OCI-LY7 (cell line): Measurements from ENCODE around the gene FKBP1B. TPM values are rescaled to one million over a fixed set of nuclear protein-coding genes. Genes with fewer than 3 reads are reported as not detected.

Experiments
- BruUV-seq: library from RNA; stranded (reverse); fragments of 400-500 nt; replicated peaks from 2 replicates; lab custom pipeline; 2021; lab: Mats Ljungman, UMichigan
- CTCF ChIA-PET: fragments of 300-600 bp; sonication (Branson Sonifier 250); formaldehyde crosslinking; loops from one replicate; lab custom pipeline; 2022; ENCODE audit warnings: antibody characterized with exemption; ENCODE audit not compliant: unreplicated experiment; lab: Charles Lee
- POLR2A ChIA-PET: fragments of 300-600 bp; sonication (Branson Sonifier 250); formaldehyde crosslinking; loops from one replicate; lab custom pipeline; 2022; ENCODE audit warnings: antibody characterized with exemption; lab: Charles Lee
- DNase-seq: peaks from one replicate; pipeline ENCODE4 v3.0.0-alpha.2; 2015; ENCODE audit warnings: low spot score
- H2AFZ ChIP-seq: fragments of 200-600 bp; sonication (generic), shearing (Covaris generic); 2 replicates; pipeline ENCODE4 v1.6.1; 2014; ENCODE audit warnings: mild to moderate bottlenecking, antibody characterized with exemption, low read length, moderate library complexity
- H3K27ac ChIP-seq: fragments of 200-600 bp; sonication (generic); 2 replicates; pipeline ENCODE4 v1.5.1; 2014; ENCODE audit warnings: mixed run types, low read depth, mild to moderate bottlenecking, moderate library complexity, low read length, inconsistent platforms; ENCODE audit not compliant: poor library complexity, severe bottlenecking
- H3K36me3 ChIP-seq: fragments of 200-600 bp; sonication (generic); 2 replicates; pipeline ENCODE4 v1.6.1; 2014; ENCODE audit warnings: mild to moderate bottlenecking, antibody characterized with exemption, low read length, moderate library complexity, mixed read lengths; ENCODE audit not compliant: insufficient read depth
- H3K4me1 ChIP-seq: fragments of 200-600 bp; sonication (generic); 2 replicates; pipeline ENCODE4 v1.5.1; 2014; ENCODE audit warnings: mild to moderate bottlenecking, low read length; ENCODE audit not compliant: insufficient read depth, poor library complexity, severe bottlenecking
- H3K4me2 ChIP-seq: fragments of 200-600 bp; sonication (generic); 2 replicates; pipeline ENCODE4 v1.6.1; 2014; ENCODE audit warnings: mild to moderate bottlenecking, low read length
- H3K4me3 ChIP-seq: fragments of 200-600 bp; sonication (generic); 2 replicates; pipeline ENCODE4 v1.5.1; 2014; ENCODE audit warnings: mild to moderate bottlenecking, low read depth, low read length; ENCODE audit not compliant: poor library complexity, severe bottlenecking
- H3K79me2 ChIP-seq: fragments of 200-600 bp; sonication (generic); 2 replicates; pipeline ENCODE4 v1.6.1; 2016; ENCODE audit warnings: low read depth, mild to moderate bottlenecking, low read length, moderate library complexity, mixed read lengths; ENCODE audit not compliant: insufficient read depth
- H3K9me2 ChIP-seq: fragments of 200-600 bp; sonication (generic); 2 replicates; pipeline ENCODE4 v1.6.1; 2016; ENCODE audit warnings: mild to moderate bottlenecking, low read length, mixed read lengths; ENCODE audit not compliant: insufficient read depth
- H3K9me3 ChIP-seq: fragments of 200-600 bp; sonication (generic); 2 replicates; pipeline ENCODE4 v1.6.1; 2014; ENCODE audit warnings: mild to moderate bottlenecking, mixed run types, low read length, mixed read lengths
- H4K20me1 ChIP-seq: fragments of 200-600 bp; sonication (generic); 2 replicates; pipeline ENCODE4 v1.6.1; 2014; ENCODE audit warnings: mild to moderate bottlenecking, antibody characterized with exemption, low read length, moderate library complexity, mixed read lengths; ENCODE audit not compliant: insufficient read depth
- CTCF ChIP-seq: fragments of 200-600 bp; sonication (generic); conservative IDR thresholded peaks from 2 replicates; pipeline ENCODE4 v1.5.1; 2014; ENCODE audit warnings: mild to moderate bottlenecking, antibody characterized with exemption, low read length, moderate library complexity, mixed read lengths
- EZH2phosphoT487 ChIP-seq: fragments of 200-600 bp; sonication (generic); IDR thresholded peaks from 2 replicates; pipeline ENCODE4 v1.6.1; 2018; ENCODE audit warnings: low read depth, borderline replicate concordance, mild to moderate bottlenecking, mixed run types, antibody characterized with exemption, low read length, moderate library complexity, mixed read lengths
- intact Hi-C: fragments of 100-400 bp; cut with micrococcal nuclease; formaldehyde crosslinking; loops from one replicate; pipeline ENCODE4 v1.10.0; 2022; ENCODE audit not compliant: unreplicated experiment
- total RNA-seq, 2 experiments: library from RNA; depleted of rRNA in 1 of 2; stranded (reverse); fragments of >200 nt in 1 of 2; shearing (Covaris generic) in 1 of 2; gene quantifications; 2 replicates each; pipeline ENCODE4 v1.2.3, GENCODE V29; 2014 to 2022

FKBP1B gene
- total RNA-seq, 2 experiments from 2014 or later, result 1.5 to 3.2 TPM

GRCh38 chr2:24022975-24023575 lies 26.5 kb upstream of the FKBP1B start:
- POLR2A ChIA-PET, result no interaction called here
- Histone ChIP-seq H3K9me2 (no peaks in the 10 kb centered on the region), H3K4me3 (no peak overlapping the region), H2AFZ (no peak overlapping the region), H3K79me2 (no peaks in the 10 kb centered on the region), H3K9me3 (no peaks in the 10 kb centered on the region), H3K36me3 (peaks cover 4% of the 10 kb centered on the region; the same call in 1 of the 2 replicates), H3K4me1 (no peaks in the 10 kb centered on the region), H3K4me2 (no peak overlapping the region), H4K20me1 (no peaks in the 10 kb centered on the region), H3K27ac (no peak overlapping the region)
- TF ChIP-seq EZH2phosphoT487 (no peak), CTCF (no peak)
- intact Hi-C loops, result no loop called here
- no peak for DNase-seq
- CTCF ChIA-PET, result no interaction called here
- BruUV-seq, result no TSS peak

GRCh38 chr2:24024018-24024417 lies 25.5 kb upstream of the FKBP1B start:
- ChIA-PET CTCF (no interaction called here), POLR2A (no interaction called here)
- BruUV-seq, result no TSS peak
- no peak overlapping the region for H3K4me3 ChIP-seq
- no peaks in the 10 kb centered on the region for H3K79me2 ChIP-seq
- DNase-seq, result no peak
- no peaks in the 10 kb centered on the region for H3K9me2 ChIP-seq
- H4K20me1 ChIP-seq, result no peaks in the 10 kb centered on the region
- no peak overlapping the region for H3K4me2 ChIP-seq
- H3K4me1 ChIP-seq, result no peaks in the 10 kb centered on the region
- TF ChIP-seq EZH2phosphoT487 (no peak), CTCF (no peak)
- H3K9me3 ChIP-seq, result no peaks in the 10 kb centered on the region
- no peak overlapping the region for H2AFZ ChIP-seq
- peaks cover 8% of the 10 kb centered on the region; the same call in 1 of the 2 replicates for H3K36me3 ChIP-seq
- no peak overlapping the region for H3K27ac ChIP-seq
- intact Hi-C loops, result no loop called here

GRCh38 chr2:24024996-24025663 lies 24.4 kb upstream of the FKBP1B start:
- Histone ChIP-seq H3K4me2 (no peak overlapping the region), H4K20me1 (no peaks in the 10 kb centered on the region), H2AFZ (no peak overlapping the region), H3K79me2 (no peaks in the 10 kb centered on the region), H3K9me2 (no peaks in the 10 kb centered on the region), H3K4me1 (no peaks in the 10 kb centered on the region), H3K4me3 (no peak overlapping the region), H3K27ac (no peak overlapping the region), H3K36me3 (peaks cover 19% of the 10 kb centered on the region), H3K9me3 (no peaks in the 10 kb centered on the region)
- ChIA-PET CTCF (interaction anchor here (0.6 kb wide), 2 partner anchors 21 to 418 kb away, joined by 3 to 15 read pairs; no protein-coding TSS in a partner anchor), POLR2A (no interaction called here)
- no TSS peak for BruUV-seq
- DNase-seq, result no peak
- no peak for TF ChIP-seq EZH2phosphoT487
- no peak for TF ChIP-seq CTCF
- intact Hi-C loops, result no loop called here
